Epithelial cell of esophagus (primary cell): ENCODE measurements around the gene PRR12.

Experiments used
- DNase-seq: peaks from one replicate; pipeline ENCODE4 v3.0.0; 2010; ENCODE audit warnings: low read depth
- H3K4me3 ChIP-seq: 2 replicates; pipeline ENCODE4 v1.5.1; 2011; ENCODE audit warnings: mild to moderate bottlenecking, low read length, control low read depth
- TF ChIP-seq, protein P1 (sequence below): IDR thresholded peaks from 2 replicates; pipeline ENCODE4 v1.5.1; 2011; ENCODE audit warnings: low read depth, mild to moderate bottlenecking, low read length, control low read depth, inconsistent platforms; ENCODE audit not compliant: insufficient read depth; ENCODE audit errors: missing control alignments

The PRR12 gene

GRCh38 chr19:49635530-49636232, 44.7 kb downstream of the PRR12 start:
- no peak for DNase-seq
- TF ChIP-seq, protein P1, sequence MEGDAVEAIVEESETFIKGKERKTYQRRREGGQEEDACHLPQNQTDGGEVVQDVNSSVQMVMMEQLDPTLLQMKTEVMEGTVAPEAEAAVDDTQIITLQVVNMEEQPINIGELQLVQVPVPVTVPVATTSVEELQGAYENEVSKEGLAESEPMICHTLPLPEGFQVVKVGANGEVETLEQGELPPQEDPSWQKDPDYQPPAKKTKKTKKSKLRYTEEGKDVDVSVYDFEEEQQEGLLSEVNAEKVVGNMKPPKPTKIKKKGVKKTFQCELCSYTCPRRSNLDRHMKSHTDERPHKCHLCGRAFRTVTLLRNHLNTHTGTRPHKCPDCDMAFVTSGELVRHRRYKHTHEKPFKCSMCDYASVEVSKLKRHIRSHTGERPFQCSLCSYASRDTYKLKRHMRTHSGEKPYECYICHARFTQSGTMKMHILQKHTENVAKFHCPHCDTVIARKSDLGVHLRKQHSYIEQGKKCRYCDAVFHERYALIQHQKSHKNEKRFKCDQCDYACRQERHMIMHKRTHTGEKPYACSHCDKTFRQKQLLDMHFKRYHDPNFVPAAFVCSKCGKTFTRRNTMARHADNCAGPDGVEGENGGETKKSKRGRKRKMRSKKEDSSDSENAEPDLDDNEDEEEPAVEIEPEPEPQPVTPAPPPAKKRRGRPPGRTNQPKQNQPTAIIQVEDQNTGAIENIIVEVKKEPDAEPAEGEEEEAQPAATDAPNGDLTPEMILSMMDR: peak; percentile 12
- no peak overlapping the region for H3K4me3 ChIP-seq

DNA sequence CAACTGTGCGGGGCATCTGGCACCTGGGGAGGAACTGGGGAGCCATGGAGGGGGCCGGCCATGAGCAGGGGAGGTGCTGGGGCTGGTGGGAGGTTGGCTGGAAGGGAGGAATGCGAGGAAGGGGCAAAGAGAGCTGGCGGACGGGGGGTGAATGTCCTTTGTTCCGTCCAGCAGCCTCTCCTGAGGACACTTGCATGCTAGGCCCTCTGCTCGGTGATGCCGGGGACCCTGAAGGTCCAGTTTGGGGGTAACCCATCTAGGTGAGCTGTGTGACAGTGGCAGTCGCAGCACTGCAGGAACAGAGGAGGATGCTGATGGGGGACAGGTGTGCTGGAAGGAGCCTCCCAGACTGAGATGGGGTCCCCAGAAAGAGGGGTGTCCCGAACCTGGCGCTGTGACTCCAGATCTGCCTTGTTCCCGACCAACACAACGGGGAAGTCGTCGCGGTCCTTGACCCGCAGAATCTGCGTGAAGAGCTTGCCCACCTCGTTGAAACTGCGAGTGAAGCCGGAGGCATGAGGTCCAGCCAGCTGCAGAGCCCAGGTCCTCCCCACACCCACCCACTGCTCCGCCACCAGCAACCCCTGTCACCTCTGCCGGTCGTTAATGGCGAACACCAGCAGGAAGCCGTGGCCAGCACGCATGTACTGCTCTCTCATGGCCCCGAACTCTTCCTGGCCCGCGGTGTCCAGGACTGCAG, 45.4 kb downstream of the PRR12 start:
- TF ChIP-seq, protein P1: peak; percentile 1
- no peak overlapping the region for H3K4me3 ChIP-seq
- DNase-seq: no peak

GRCh38 chr19:49637821-49638738, 47.1 kb downstream of the PRR12 start:
- peak overlapping the region; percentile 41 for H3K4me3 ChIP-seq
- peak; percentile 87 for DNase-seq
- TF ChIP-seq, protein P1: no peak

GRCh38 chr19:49639401-49640112, 48.6 kb downstream of the PRR12 start:
- peak overlapping the region; percentile 63 for H3K4me3 ChIP-seq
- TF ChIP-seq, protein P1: no peak
- no peak for DNase-seq

DNA sequence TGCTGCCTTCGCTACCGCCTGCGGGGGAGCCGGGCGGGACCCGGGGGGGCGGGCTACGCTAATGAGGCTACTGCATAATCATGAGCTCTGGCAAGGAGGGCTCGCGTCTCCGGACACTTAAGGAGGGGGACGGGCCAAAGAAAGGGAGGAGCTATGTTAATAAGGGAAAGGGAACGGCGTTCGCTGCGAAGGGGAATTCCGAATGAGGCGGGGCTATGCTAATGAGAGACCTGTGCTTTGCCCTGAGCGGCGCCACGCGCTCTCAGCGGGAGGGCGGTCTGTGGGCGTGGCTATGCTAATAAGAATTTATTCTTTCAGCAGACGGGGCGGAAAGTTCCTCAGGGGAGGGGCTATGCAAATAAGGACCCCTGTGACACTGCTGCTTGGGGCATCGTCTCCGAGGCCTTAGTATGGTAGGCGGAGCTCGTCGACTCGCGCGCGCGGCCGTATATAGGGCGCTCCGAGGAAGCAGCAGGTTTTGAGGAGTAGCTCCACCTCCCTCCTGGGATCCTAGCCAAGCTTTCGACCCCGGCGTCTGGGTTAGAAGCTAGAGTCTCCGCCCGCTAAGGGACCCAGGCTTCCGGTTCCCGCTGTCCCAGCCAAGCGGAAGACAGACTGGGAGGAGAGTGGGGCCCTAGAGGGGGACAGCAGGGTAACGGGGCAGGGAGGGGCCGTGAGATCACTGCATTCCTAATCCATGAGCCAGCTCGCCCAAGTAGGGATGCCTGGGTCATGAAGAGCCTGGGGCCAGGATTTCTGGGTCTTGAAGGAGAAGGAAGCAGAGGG, 49.3 kb downstream of the PRR12 start, which contains the start of gene RRAS:
TSS of gene RRAS (minus strand) at position 31 of the 786 bp plus-strand sequence. CDS start 45 bp downstream, outside the sequence.
- TF ChIP-seq, protein P1: no peak
- peak within 1 kb of the TSS; percentile 63 for H3K4me3 ChIP-seq
- peak; percentile 100 for DNase-seq
